K562 (cell line): ENCODE data around the gene SMIM29. TPM values are rescaled to one million over a fixed set of nuclear protein-coding genes. Genes with fewer than 3 reads are reported as not detected.

Experiments used
- CEBPB ChIP-seq: fragments of 450-650 bp; IDR thresholded peaks from 2 replicates; pipeline ENCODE4 v1.6.1; 2016; ENCODE audit warnings: missing genetic modification characterization, missing compliant biosample characterization
- CTBP1 ChIP-seq: fragments of 450-650 bp; IDR thresholded peaks from 2 replicates; pipeline ENCODE4 v1.6.1; 2016; ENCODE audit warnings: borderline replicate concordance
- E4F1 ChIP-seq: fragments of 250-450 bp; sonication (Bioruptor Pico); IDR thresholded peaks from 2 replicates; pipeline ENCODE4 v1.5.0; 2021; ENCODE audit warnings: mild to moderate bottlenecking, borderline replicate concordance
- ELK1 ChIP-seq: sonication (generic); formaldehyde crosslinking; IDR thresholded peaks from 2 replicates; pipeline ENCODE4 v1.8.1; 2022; ENCODE audit warnings: missing genetic modification reagents
- ETV5 ChIP-seq: sonication (generic); formaldehyde crosslinking; IDR thresholded peaks from 2 replicates; pipeline ENCODE4 v1.4.0; 2020; ENCODE audit warnings: low read depth, mild to moderate bottlenecking, missing genetic modification reagents
- GABPA ChIP-seq: fragments of 200-800 bp; sonication (Bioruptor generic); conservative IDR thresholded peaks from 2 replicates; pipeline ENCODE4 v1.6.1; 2016; ENCODE audit warnings: low read depth, missing genetic modification characterization, missing compliant biosample characterization
- HNRNPH1 ChIP-seq: fragments of 200-400 bp; formaldehyde crosslinking; optimal IDR thresholded peaks from 2 replicates; pipeline ENCODE3; 2017; ENCODE audit warnings: low read depth, mild to moderate bottlenecking, low read length, moderate library complexity
- HNRNPUL1 ChIP-seq: fragments of 200-400 bp; formaldehyde crosslinking; IDR thresholded peaks from 2 replicates; pipeline ENCODE4 v1.6.1; 2017; ENCODE audit warnings: low read length
- NFYB ChIP-seq: IDR thresholded peaks from 2 replicates; pipeline ENCODE4 v1.6.1; 2011; ENCODE audit warnings: mild to moderate bottlenecking, moderate library complexity; ENCODE audit not compliant: insufficient read length; ENCODE audit errors: extremely low read depth
- NR0B1 ChIP-seq: fragments of 450-650 bp; IDR thresholded peaks from one replicate; pipeline ENCODE4 v1.6.1; 2018; ENCODE audit warnings: mild to moderate bottlenecking, moderate library complexity; ENCODE audit not compliant: partially characterized antibody
- SIN3A ChIP-seq, 2 experiments: fragments of 150-350 bp in 1 of 2; IDR thresholded peaks; 2 replicates each; pipeline ENCODE4 v1.6.1; 2011 to 2016; ENCODE audit warnings: borderline replicate concordance in 2 of 2, low read depth in 2 of 2, low read length in 2 of 2, mild to moderate bottlenecking in 2 of 2, moderate library complexity in 2 of 2; ENCODE audit not compliant: control insufficient read depth in 1 of 2
- TCF7 ChIP-seq: sonication (generic); IDR thresholded peaks from 2 replicates; pipeline ENCODE4 v1.6.1; 2016; ENCODE audit warnings: antibody characterized with exemption, borderline replicate concordance
- XRCC4 ChIP-seq: IDR thresholded peaks from one replicate; pipeline ENCODE4 v1.6.1; 2011; ENCODE audit not compliant: insufficient read depth, insufficient read length; ENCODE audit errors: extremely low read depth
- ZNF184 ChIP-seq: sonication (generic); formaldehyde crosslinking; IDR thresholded peaks from 2 replicates; pipeline ENCODE4 v1.5.0; 2020; ENCODE audit warnings: missing genetic modification reagents
- ZNF280B ChIP-seq: fragments of 250-450 bp; sonication (Bioruptor Pico); IDR thresholded peaks from 2 replicates; pipeline ENCODE4 v1.5.1; 2021; ENCODE audit warnings: mild to moderate bottlenecking
- ZNF561 ChIP-seq: fragments of 450-650 bp; formaldehyde crosslinking; conservative IDR thresholded peaks from 2 replicates; pipeline ENCODE4 v1.4.0; 2020; ENCODE audit warnings: mild to moderate bottlenecking, moderate library complexity
- polyA plus RNA-seq, 8 experiments: library from polyadenylated mRNA; depleted of rRNA in 4 of 8; stranded (reverse) in 5 of 8; unstranded in 3 of 8; fragments of >200 nt; fragmentation: Nextera tagmentation in 2 of 8; fragmentation: Illumina TruSeq in 1 of 8; extraction: Ambion mirVana in 2 of 8; extraction: Trizol in 1 of 8; gene quantifications; 2 replicates each; pipeline versions ENCODE4 v1.2.1 to v1.2.3, GENCODE V29; 2011 to 2014; ENCODE audit warnings: inconsistent platforms in 1 of 8, missing spikeins in 1 of 8
- total RNA-seq, 7 experiments: library from RNA; depleted of rRNA in 6 of 7; stranded (reverse); fragments of >200 nt in 6 of 7; fragmentation: Illumina TruSeq in 2 of 7; extraction: Trizol in 2 of 7; gene quantifications; 2 replicates each; pipeline versions ENCODE4 v1.2.1 to v1.2.3, GENCODE V29; 2011 to 2021; ENCODE audit warnings: low replicate concordance in 1 of 7

The SMIM29 gene
- total and polyA plus RNA-seq, 9 of the 15 experiments (the other 6 are each of a cell fraction or from before 2014, with no cell fraction given), result 6.5 to 36.7 (median 20.9) TPM

GRCh38 chr6:34236443-34237315 is 12.1 kb downstream of the SMIM29 start, which contains the start of gene HMGA1 (continued):
- TF ChIP-seq SIN3A (IDR thresholded peaks at IDR 0.05; ENCODE audit: borderline replicate concordance in 2 of 2, control insufficient read depth in 1 of 2, low read depth in 2 of 2, low read length in 2 of 2) (peak; percentile 52 to 68; a peak in 2 of 4 replicates), GABPA (peak; percentile 49), ZNF561 (CRISPR knock-in tag) (no peak; the same call in 1 of the 2 replicates), NR0B1 (no peak), CTBP1 (peak; percentile 85), XRCC4 (no peak), HNRNPH1 (peak; percentile 94), E4F1 (CRISPR knock-in tag) (peak; percentile 57; the same call in 1 of the 2 replicates), CEBPB (0 out of 2 replicates have a peak, but pooled peaks have one; percentile 7), HNRNPUL1 (0 out of 2 replicates have a peak, but pooled peaks have one; percentile 40), TCF7 (peak; percentile 85), ZNF184 (CRISPR knock-in tag) (no peak), ETV5 (CRISPR knock-in tag) (no peak), ZNF280B (CRISPR knock-in tag) (no peak), ELK1 (CRISPR knock-in tag) (no peak), NFYB (no peak)
